Small intestine (tissue), 16 donors: ENCODE results near the gene RTP5. TPM values are rescaled to one million over a fixed set of nuclear protein-coding genes. Genes with fewer than 3 reads are reported as not detected.
"Not testable (repeated sequence)": the region's sequence is repeated elsewhere in the genome, so short reads cannot be mapped to it uniquely, and the experiment has no call there.

Experiments
- DNase-seq, 2 donors: peaks; one replicate each; pipeline versions ENCODE4 v3.0.0 to v3.0.0-alpha.2; 2013
- FAIRE-seq: peaks from 2 replicates; lab custom pipeline; 2012; peaks lifted over from hg19 to GRCh38; lab: Jason Lieb, UNC
- H3K27ac ChIP-seq, 3 donors: one replicate each; pipeline ENCODE4 v1.5.1; 2013; ENCODE audit warnings: low read length in 2 of 3, mild to moderate bottlenecking in 2 of 3, control low read depth in 1 of 3, inconsistent platforms in 1 of 3, low read depth in 1 of 3, moderate library complexity in 1 of 3
- H3K27me3 ChIP-seq, 3 donors: one replicate each; pipeline ENCODE4 v1.6.1; 2013; ENCODE audit warnings: low read length in 3 of 3, inconsistent platforms in 1 of 3; ENCODE audit not compliant: control insufficient read depth in 3 of 3, insufficient read depth in 3 of 3
- H3K36me3 ChIP-seq, 3 donors: one replicate each; pipeline ENCODE4 v1.6.1; 2013; ENCODE audit warnings: low read length in 3 of 3, inconsistent platforms in 1 of 3, low read depth in 1 of 3, mild to moderate bottlenecking in 1 of 3, moderate library complexity in 1 of 3; ENCODE audit not compliant: control insufficient read depth in 3 of 3, insufficient read depth in 2 of 3
- H3K4me1 ChIP-seq, 3 donors: one replicate each; pipeline ENCODE4 v1.6.1; 2013; ENCODE audit warnings: low read length in 2 of 3, inconsistent platforms in 1 of 3, low read depth in 1 of 3, mild to moderate bottlenecking in 1 of 3, moderate library complexity in 1 of 3; ENCODE audit not compliant: control insufficient read depth in 3 of 3, insufficient read depth in 2 of 3
- H3K4me3 ChIP-seq, 3 donors: one replicate each; pipeline ENCODE4 v1.5.1; 2013; ENCODE audit warnings: low read length in 3 of 3, control low read depth in 1 of 3, inconsistent platforms in 1 of 3, low read depth in 1 of 3, mild to moderate bottlenecking in 1 of 3, moderate library complexity in 1 of 3
- H3K9me3 ChIP-seq, 2 donors: one replicate each; pipeline ENCODE4 v1.6.1; 2013; ENCODE audit warnings: low read depth in 1 of 2, low read length in 1 of 2; ENCODE audit not compliant: control insufficient read depth in 2 of 2, insufficient read depth in 1 of 2
- WGBS, 3 donors: extraction: QIAGEN DNeasy Blood & Tissue Kit; methylation state at CpG; one replicate each; pipeline ENCODE4 v1.1.7; 2013; 5-methylcytosine and 5-hydroxymethylcytosine counted together
- long read RNA-seq, 10 donors: transcript quantifications; one replicate each; lab custom pipeline, GENCODE V29; 2026
- polyA plus RNA-seq, 4 donors: library from polyadenylated mRNA; stranded (reverse) in 3 of 4; unstranded in 1 of 4; fragments of 200-250 nt in 3 of 4; fragments of 120-200 nt in 1 of 4; gene quantifications; one replicate each; pipeline versions ENCODE4 v1.2.1 to v1.2.3, GENCODE V29; 2013
- donor health status: healthy with polysubstance abuse.
- donor health status: control.
- donor health status: control.
- donor health status: Bipolar disorder and iron deficiency.
- donor health status: healthy.

RTP5 gene
- polyA plus RNA-seq: under 1 TPM in 1 of 4 donors, not detected in 3; 0.04 TPM
- long read RNA-seq, donor 1: 0 reads
- long read RNA-seq, donor 2: 0 reads
- long read RNA-seq, donor 3: 0 reads
- long read RNA-seq, donor 4: 0 reads
- long read RNA-seq, donor 5: 0 reads
- long read RNA-seq, donor 6: 0 reads
- long read RNA-seq, donor 7: 0 reads
- long read RNA-seq, donor 8: 0 reads
- long read RNA-seq, donor 9: 0 reads
- long read RNA-seq, donor 10: 0 reads

DNA sequence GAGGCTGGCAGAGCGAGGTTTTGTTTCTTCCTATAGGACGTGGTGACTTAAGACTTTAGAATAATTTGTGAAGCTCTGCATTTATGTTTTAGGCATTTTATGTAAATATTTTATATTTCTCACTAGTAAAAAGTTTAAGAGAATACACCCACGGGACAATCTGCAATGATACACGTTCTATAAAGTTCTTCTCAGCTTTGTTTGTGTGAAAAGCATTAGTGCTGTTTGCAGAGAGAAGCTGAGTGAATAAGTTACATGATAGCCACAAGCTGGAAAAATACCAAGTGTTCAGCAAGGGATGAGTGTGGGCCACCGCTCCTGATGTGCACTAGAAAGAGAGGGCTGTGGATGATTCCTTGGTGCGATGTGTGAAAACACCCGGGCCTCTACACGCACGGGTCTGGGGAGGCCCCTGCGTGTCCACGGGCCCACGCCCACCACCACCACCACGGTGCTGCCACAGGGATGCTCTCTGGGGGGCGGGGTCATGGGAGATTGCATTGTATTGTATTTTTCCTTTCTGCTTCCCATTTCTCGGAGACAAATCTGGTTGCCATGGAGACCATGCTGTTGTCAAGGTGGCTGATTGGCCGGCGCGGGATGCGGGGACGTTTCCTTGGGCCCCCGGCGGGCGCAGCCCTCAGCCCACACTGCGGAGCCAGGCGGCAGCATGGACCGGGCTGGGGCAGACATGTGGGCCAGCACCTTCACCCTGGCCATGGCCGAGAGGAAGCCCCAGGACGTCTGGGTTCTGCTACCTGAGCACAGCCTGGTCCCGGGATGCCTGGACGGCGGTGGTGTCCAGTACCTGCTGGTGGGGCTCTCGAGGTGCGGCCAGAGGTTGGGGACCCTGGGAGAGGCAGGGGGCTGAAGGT is at the start of gene RTP5:
TSS of gene RTP5 (plus strand) at position 643 of the 875 bp plus-strand sequence. CDS start at position 671, 28 bp downstream.
- WGBS, 3 donors: 63 to 74% (median 66%) methylated on average over 24 to 33 of the region's 33 CpGs
- peaks cover 0 to 5% of the 10 kb centered on the region in 2 donors for H3K9me3 ChIP-seq
- DNase-seq: no peak
- no peak within 1 kb of the TSS for H3K4me3 ChIP-seq
- no peaks in the 10 kb centered on the region for H3K36me3 ChIP-seq
- no peaks in the 10 kb centered on the region for H3K4me1 ChIP-seq
- no peak for FAIRE-seq
- peaks cover 4 to 26% (median 14%) of the 10 kb centered on the region in 3 donors for H3K27me3 ChIP-seq
- H3K27ac ChIP-seq: no peak within 1 kb of the TSS

DNA sequence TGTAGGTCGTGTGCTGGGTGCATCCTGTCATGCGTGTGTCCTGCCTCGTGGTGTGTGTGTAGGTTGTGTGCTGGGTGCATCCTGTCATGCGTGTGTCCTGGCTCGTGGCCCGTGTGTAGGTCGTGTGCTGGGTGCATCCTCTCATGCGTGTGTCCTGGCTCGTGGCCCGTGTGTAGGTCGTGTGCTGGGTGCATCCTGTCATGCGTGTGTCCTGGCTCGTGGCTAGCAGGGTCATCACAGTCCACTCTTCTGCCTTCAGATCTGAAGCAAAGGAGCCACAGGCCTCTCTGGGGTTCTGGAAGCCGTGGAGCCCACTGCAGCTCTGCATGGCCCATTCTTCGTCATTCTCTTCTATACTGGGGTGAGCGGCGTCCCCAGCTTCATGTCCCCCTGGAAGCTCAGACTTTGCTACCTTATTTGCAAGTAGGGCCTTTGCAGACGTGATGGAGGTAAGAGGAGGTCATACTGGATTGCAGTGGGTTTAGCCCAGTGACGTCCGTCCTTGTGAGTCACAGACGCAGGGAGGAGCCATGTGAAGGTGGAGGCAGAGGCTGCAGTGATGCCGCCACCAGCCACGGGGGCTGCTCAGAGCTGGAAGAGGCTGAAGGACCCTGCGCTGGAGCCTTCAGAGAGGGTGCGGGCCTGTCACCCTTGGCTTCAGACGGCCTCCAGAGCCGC is 49.4 kb upstream of the RTP5 start:
- H3K4me1 ChIP-seq, FAIRE-seq, H3K27ac ChIP-seq, H3K4me3 ChIP-seq, H3K27me3 ChIP-seq, H3K36me3 ChIP-seq, DNase-seq: not testable (repeated sequence)
- 79 to 86% (median 83%) methylated on average over 27 of the region's 27 CpGs for WGBS, 3 donors
- peaks cover 0 to 11% of the 10 kb centered on the region in 2 donors for H3K9me3 ChIP-seq

DNA sequence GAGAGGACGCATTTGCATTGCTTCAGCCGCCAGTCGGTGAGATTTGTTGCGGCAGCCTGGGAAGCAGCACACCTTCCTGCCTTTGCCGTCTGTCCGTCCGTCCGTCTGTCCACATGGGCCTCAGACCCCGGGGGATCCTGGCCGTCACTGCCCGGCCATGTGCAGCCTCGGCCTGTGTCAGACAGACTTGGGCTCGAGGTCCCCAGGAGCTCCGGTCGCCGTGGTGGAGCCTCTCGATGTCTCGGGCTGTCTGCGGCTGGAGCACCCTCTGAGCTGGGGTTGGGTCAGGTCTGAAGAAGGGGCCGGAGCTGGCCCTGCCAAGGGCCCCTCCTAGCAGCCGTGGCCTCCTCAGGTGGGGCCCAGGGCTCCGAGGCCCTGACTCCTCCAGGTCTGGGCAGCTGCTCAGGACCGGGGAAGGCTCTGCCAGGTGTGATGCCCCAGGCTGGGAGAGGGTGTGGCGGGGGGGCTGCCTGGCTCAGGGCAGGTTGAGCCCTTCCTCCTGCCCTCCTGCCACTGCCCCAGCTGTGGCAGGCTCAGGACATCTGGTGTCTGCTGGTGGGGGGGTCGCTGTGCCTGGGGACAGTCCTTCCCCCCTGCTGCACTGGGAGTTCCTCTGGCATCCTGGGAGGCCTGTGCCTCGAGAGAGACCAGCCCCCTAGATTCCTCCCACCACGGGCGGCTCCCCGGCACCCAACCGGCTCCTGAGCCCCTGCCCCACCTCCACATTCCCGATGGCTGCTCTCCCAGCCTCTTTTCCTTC is 48.7 kb upstream of the RTP5 start:
- Histone ChIP-seq H3K4me1 (peaks cover 0 to 4% (median 2%) of the 10 kb centered on the region in 3 donors), H3K27ac (no peak overlapping the region), H3K4me3 (no peak overlapping the region), H3K27me3 (peaks cover 0 to 3% (median 0%) of the 10 kb centered on the region in 3 donors), H3K36me3 (no peaks in the 10 kb centered on the region), H3K9me3 (peaks cover 0 to 12% of the 10 kb centered on the region in 2 donors)
- FAIRE-seq: no peak
- no peak for DNase-seq
- 85 to 90% (median 86%) methylated on average over 25 to 31 of the region's 31 CpGs for WGBS, 3 donors

DNA sequence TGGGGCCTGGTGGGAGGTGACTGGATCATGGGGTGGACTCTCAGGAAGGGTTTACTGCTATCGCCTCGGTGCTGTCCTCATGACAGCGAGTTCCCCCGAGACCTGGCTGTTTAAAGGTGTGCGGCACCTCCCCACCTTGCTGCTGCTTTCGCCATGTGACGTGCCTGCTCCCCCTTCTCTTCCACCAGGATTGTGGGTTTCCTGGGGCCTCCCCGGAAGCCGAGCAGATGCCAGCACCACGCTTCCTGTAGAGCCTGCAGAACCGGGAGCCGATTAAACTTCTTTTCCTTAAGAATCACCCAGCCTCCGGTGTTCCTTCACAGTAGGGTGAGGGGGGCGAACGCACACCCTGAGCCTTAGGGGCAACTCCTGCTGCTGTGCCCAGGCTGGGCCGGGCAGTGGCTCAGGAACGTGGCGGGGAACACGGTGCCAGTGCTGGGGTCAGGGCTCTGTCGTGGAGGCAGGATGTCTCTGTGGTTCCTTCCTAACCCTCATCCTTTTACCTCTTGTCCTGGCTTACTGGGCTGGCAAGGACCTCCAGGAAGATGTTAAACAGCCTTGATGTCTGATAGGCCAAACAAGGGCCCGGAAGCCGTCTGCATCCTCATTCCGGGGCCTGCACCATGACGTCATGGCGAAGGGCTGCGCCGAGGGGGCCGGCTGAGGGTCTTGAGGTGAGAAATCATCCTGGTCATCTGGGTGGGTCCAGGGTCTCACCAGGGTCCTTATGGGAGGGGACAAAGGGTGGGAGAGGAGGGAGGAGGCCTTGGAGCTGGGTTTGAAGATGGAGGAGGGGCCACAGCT is 47.9 kb upstream of the RTP5 start:
- H3K9me3 ChIP-seq: peaks cover 0 to 13% of the 10 kb centered on the region in 2 donors
- no peak for DNase-seq
- H3K36me3 ChIP-seq: no peaks in the 10 kb centered on the region
- H3K4me3 ChIP-seq: no peak overlapping the region
- peaks cover 0 to 3% (median 0%) of the 10 kb centered on the region in 3 donors for H3K27me3 ChIP-seq
- H3K27ac ChIP-seq: no peak overlapping the region
- FAIRE-seq: no peak
- peaks cover 0 to 4% (median 2%) of the 10 kb centered on the region in 3 donors for H3K4me1 ChIP-seq
- 70 to 89% (median 77%) methylated on average over 28 of the region's 28 CpGs for WGBS, 3 donors

GRCh38 chr2:241822264-241822623 is 47.3 kb upstream of the RTP5 start:
- WGBS, 3 donors: 75 to 81% (median 79%) methylated on average over 14 of the region's 14 CpGs
- Histone ChIP-seq H3K36me3 (no peaks in the 10 kb centered on the region), H3K4me3 (no peak overlapping the region), H3K27ac (no peak overlapping the region), H3K27me3 (peaks cover 0 to 3% (median 0%) of the 10 kb centered on the region in 3 donors), H3K4me1 (peaks cover 0 to 4% (median 2%) of the 10 kb centered on the region in 3 donors), H3K9me3 (peaks cover 0 to 19% of the 10 kb centered on the region in 2 donors)
- DNase-seq (no peak), FAIRE-seq (no peak)

- H3K4me3 ChIP-seq, H3K4me1 ChIP-seq, H3K36me3 ChIP-seq, H3K27ac ChIP-seq, FAIRE-seq, DNase-seq, H3K27me3 ChIP-seq: not testable (repeated sequence)
- 89 to 90% (median 90%) methylated on average over 45 of the region's 45 CpGs for WGBS, 3 donors
- H3K9me3 ChIP-seq: peaks cover 0 to 22% of the 10 kb centered on the region in 2 donors
Measured at GRCh38 chr2:241823531-241824437, 45.7 kb upstream of the RTP5 start.

DNA sequence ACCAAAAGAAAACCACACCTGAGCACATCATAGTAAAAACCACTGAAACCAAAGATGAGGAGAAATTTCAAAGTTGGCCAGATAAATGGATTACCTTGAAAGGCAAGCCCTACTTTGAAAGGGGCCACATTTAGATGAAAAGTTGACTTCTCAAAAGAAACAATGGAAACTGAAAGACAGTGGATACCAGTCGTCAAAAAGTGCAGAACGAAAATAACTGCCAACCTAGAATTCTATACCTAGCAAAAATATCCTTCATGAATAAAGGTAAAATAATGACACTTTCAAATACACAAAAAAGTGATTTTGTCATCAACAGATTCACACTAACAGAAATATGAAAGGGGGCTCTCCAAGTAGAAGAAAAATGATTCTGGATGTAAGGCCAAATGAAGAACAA is 42.1 kb upstream of the RTP5 start:
- DNase-seq (no peak), FAIRE-seq (no peak)
- 71 to 78% (median 76%) methylated on average over 2 of the region's 2 CpGs for WGBS, 3 donors
- H3K9me3 ChIP-seq: peaks cover 0 to 20% of the 10 kb centered on the region in 2 donors
- no peak overlapping the region for H3K27ac ChIP-seq
- no peaks in the 10 kb centered on the region for H3K27me3 ChIP-seq
- H3K4me3 ChIP-seq: no peak overlapping the region
- H3K4me1 ChIP-seq: no peaks in the 10 kb centered on the region
- no peaks in the 10 kb centered on the region for H3K36me3 ChIP-seq
